Mucosa of gallbladder (tissue), 1 donor: ENCODE data around the gene HOXB1. TPM values are rescaled to one million over a fixed set of nuclear protein-coding genes. Genes with fewer than 3 reads are reported as not detected.

ENCODE experiments used
- total RNA-seq: library from RNA; stranded (reverse); gene quantifications from one replicate; pipeline ENCODE4 v1.2.1, GENCODE V29; 2021
- donor health status: DM: no; HTN: no; CAD: no.

The HOXB1 gene
- total RNA-seq, 1 donor from 2014 or later = not detected

Other genes starting within 250 kb of the HOXB1 start
- gene SKAP1, start 100.8 kb downstream of the HOXB1 start, total RNA-seq = 5.4 TPM
- gene HOXB2, start 14.1 kb upstream of the HOXB1 start, total RNA-seq = 23.4 TPM
- gene HOXB4, start 47.3 kb upstream of the HOXB1 start, total RNA-seq = 6.4 TPM
- 17.2 TPM for gene HOXB3, start 59.2 kb upstream of the HOXB1 start, total RNA-seq
- 0.49 TPM for gene HOXB5, start 62.8 kb upstream of the HOXB1 start, total RNA-seq
- 2.0 TPM for gene HOXB6, start 74.0 kb upstream of the HOXB1 start, total RNA-seq
- gene HOXB7, start 80.0 kb upstream of the HOXB1 start, total RNA-seq = 0.92 TPM
- not detected for gene HOXB8, start 84.3 kb upstream of the HOXB1 start, total RNA-seq
- gene HOXB9, start 95.3 kb upstream of the HOXB1 start, total RNA-seq = 0.26 TPM
- gene PRAC1, start 191.5 kb upstream of the HOXB1 start, total RNA-seq = not detected
- not detected for gene PRAC2, start 192.2 kb upstream of the HOXB1 start, total RNA-seq
- gene HOXB13, start 197.7 kb upstream of the HOXB1 start, total RNA-seq = 0.12 TPM